Measurements from ENCODE around the gene LRRC43.

LRRC43 gene

GRCh38 chr12:122195405-122195804 is 12.5 kb downstream of the LRRC43 start:
- no peak overlapping the region for H3K27ac ChIP-seq
- no peak for TF ChIP-seq ZFX (IDR thresholded peaks at IDR 0.05)
- TF ChIP-seq, protein P1, sequence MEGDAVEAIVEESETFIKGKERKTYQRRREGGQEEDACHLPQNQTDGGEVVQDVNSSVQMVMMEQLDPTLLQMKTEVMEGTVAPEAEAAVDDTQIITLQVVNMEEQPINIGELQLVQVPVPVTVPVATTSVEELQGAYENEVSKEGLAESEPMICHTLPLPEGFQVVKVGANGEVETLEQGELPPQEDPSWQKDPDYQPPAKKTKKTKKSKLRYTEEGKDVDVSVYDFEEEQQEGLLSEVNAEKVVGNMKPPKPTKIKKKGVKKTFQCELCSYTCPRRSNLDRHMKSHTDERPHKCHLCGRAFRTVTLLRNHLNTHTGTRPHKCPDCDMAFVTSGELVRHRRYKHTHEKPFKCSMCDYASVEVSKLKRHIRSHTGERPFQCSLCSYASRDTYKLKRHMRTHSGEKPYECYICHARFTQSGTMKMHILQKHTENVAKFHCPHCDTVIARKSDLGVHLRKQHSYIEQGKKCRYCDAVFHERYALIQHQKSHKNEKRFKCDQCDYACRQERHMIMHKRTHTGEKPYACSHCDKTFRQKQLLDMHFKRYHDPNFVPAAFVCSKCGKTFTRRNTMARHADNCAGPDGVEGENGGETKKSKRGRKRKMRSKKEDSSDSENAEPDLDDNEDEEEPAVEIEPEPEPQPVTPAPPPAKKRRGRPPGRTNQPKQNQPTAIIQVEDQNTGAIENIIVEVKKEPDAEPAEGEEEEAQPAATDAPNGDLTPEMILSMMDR (conservative IDR thresholded peaks at IDR 0.05): no peak

DNA sequence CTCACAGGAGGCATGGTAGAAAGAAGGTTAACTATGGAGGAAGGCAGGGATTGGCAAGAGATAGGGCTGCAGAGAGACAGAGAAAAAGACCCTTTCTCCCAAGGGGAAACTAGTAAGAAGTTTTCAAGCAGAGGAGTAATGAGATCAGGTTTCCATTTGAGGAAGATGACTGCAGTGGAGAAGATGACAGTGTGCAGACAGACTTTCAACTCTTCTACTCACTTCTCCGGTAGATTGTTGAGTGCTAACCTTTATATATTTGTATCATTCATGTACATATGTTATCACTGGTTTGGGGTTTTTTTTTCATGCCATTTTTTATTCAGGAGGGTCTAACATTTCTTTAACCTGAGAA is 14.7 kb downstream of the LRRC43 start:
- no peak overlapping the region for H3K27ac ChIP-seq
- no peak for TF ChIP-seq ZFX (IDR thresholded peaks at IDR 0.05)
- TF ChIP-seq, protein P1 (conservative IDR thresholded peaks at IDR 0.05): no peak

DNA sequence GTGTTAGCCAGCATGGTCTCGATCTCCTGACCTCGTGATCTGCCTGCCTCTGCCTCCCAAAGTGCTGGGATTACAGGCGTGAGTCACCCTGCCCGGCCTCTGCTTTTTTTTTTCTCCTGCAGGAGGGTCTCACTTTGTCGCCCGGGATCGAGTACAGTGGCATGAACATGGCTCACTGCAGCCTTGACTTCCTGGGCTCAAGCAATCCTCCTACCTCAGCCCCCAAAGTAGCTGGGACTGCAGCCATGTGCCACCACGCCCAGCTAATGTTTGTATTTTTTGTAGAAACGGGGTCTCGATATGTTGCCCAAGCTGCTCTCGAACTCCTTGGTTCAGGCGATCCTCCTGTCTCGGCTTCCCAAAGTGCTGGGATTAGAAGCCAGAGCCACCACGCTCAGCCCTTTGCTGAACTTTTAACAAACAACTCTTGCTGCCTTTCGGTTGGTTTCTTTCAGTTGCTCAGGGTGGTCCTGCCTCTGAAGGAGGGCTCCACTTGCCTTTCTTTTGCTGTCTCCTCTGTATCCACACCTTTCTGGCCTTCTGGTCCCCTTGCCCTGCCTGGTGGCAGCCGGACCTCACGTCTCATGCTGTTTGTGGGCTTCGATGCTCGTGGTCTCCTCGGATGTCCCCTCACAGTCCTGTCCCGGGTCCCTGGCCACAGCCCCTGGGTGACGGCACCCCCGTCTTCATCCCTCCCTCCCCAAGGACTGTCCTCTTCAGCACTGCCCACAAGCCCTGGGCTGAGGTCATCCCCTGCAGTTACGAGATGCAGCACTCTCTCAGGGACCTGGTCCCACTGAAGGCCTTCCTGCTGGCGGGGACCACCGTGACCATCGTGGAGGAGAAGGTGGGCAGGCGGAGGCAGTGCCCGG is 16.8 kb downstream of the LRRC43 start:
- no peak overlapping the region for H3K27ac ChIP-seq
- TF ChIP-seq ZFX (IDR thresholded peaks at IDR 0.05): no peak
- TF ChIP-seq, protein P1 (conservative IDR thresholded peaks at IDR 0.05): no peak

GRCh38 chr12:122200541-122201175 is 17.7 kb downstream of the LRRC43 start:
- TF ChIP-seq ZFX (IDR thresholded peaks at IDR 0.05): no peak
- TF ChIP-seq, protein P1 (conservative IDR thresholded peaks at IDR 0.05): no peak
- no peak overlapping the region for H3K27ac ChIP-seq

DNA sequence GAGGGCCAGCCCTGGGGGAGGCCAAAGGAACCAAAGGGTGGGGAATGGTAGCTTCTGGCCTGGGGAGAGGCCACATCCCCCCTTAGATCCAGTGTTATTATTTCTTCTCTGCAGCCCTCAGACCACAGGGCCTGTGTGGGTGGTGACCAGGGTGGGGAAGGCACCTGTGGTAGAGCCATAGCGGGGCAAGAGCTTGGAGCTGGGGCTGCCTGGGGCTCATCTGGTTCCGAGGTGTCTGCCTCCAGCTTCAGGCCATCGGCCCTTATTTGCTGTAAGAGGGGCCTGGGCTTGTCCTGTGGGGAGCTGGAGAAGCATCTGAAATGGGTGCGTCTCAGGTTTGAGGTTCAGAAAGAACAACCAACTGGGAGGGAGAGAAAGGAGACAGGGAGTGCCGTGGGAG is 18.5 kb downstream of the LRRC43 start:
- TF ChIP-seq, protein P1 (conservative IDR thresholded peaks at IDR 0.05): no peak
- TF ChIP-seq ZFX (IDR thresholded peaks at IDR 0.05): no peak
- no peak overlapping the region for H3K27ac ChIP-seq

GRCh38 chr12:122202017-122202416 is 19.1 kb downstream of the LRRC43 start:
- TF ChIP-seq ZFX (IDR thresholded peaks at IDR 0.05): no peak
- TF ChIP-seq, protein P1 (conservative IDR thresholded peaks at IDR 0.05): no peak
- no peak overlapping the region for H3K27ac ChIP-seq

DNA sequence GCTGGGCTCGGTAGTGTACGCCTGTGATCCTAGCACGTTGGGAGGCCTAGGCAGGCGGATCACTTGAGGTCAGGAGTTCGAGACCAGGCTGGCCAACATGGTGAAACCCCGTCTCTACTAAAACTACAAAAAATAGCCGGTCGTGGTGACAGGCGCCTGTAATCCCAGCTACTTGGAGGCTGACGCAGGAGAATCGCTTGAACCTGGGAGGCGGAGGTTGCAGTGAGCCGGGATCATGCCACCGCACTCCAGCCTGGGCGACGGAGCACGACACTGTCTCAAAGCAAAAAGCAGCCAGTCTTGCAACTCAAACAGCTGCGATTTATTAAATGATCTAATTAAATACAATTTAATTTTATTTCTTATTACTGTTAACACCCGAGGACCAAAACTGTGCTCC is 19.9 kb downstream of the LRRC43 start:
- H3K27ac ChIP-seq: peak overlapping the region; percentile 66
